Stomach (tissue), 9 donors: Measurements from ENCODE around the gene SLC4A7. TPM values are rescaled to one million over a fixed set of nuclear protein-coding genes. Genes with fewer than 3 reads are reported as not detected.
"Not testable (repeated sequence)": the region's sequence is repeated elsewhere in the genome, so short reads cannot be mapped to it uniquely, and the experiment has no call there.

ENCODE experiments used
- DNase-seq, 2 donors: peaks; one replicate each; pipeline versions ENCODE4 v3.0.0 to v3.0.0-alpha.2; 2013 to 2019
- H3K27ac ChIP-seq, 5 donors: fragments of 200-600 bp in 4 of 5; sonication (generic) in 4 of 5; one replicate each; pipeline ENCODE4 v1.5.1; 2013 to 2019; ENCODE audit warnings: mild to moderate bottlenecking in 1 of 5, moderate library complexity in 1 of 5
- H3K27me3 ChIP-seq, 3 donors: fragments of 200-600 bp; sonication (generic); one replicate each; pipeline ENCODE4 v1.5.1; 2017 to 2019; ENCODE audit warnings: mixed run types in 1 of 3
- H3K36me3 ChIP-seq, 4 donors: fragments of 200-600 bp; sonication (generic); 1 replicate in 3 of 4; 2 replicates in 1 of 4; pipeline ENCODE4 v1.5.1; 2016 to 2019
- H3K4me1 ChIP-seq, 4 donors: fragments of 200-600 bp; sonication (generic); one replicate each; pipeline ENCODE4 v1.5.1; 2016 to 2019
- H3K4me3 ChIP-seq, 4 donors: fragments of 200-600 bp; sonication (generic) in 3 of 4; one replicate each; pipeline ENCODE4 v1.5.1; 2016 to 2019; ENCODE audit warnings: mild to moderate bottlenecking in 1 of 4
- H3K9me3 ChIP-seq, 4 donors: fragments of 200-600 bp; sonication (generic); one replicate each; pipeline ENCODE4 v1.5.1; 2016 to 2019
- CTCF ChIP-seq, 7 experiments: fragments of 450-650 bp in 4 of 7; fragments of 200-600 bp in 3 of 7; sonication (generic) in 3 of 7; IDR thresholded peaks; one replicate each; pipeline ENCODE4 v1.5.1; 2016 to 2019; ENCODE audit warnings: antibody characterized with exemption in 7 of 7, control low read depth in 2 of 7, mild to moderate bottlenecking in 1 of 7
- EP300 ChIP-seq: sonication (generic); formaldehyde crosslinking; IDR thresholded peaks from one replicate; pipeline ENCODE4 v1.6.1; 2017; ENCODE audit warnings: antibody characterized with exemption
- POLR2A ChIP-seq, 4 donors: fragments of 450-650 bp; IDR thresholded peaks; one replicate each; pipeline ENCODE4 v1.6.1; 2016; ENCODE audit warnings: antibody characterized with exemption in 4 of 4, control low read depth in 2 of 4, mild to moderate bottlenecking in 1 of 4, moderate library complexity in 1 of 4
- POLR2AphosphoS5 ChIP-seq, 3 donors: sonication (generic); formaldehyde crosslinking; IDR thresholded peaks; one replicate each; pipeline ENCODE4 v1.6.1; 2016; ENCODE audit warnings: antibody characterized with exemption in 3 of 3
- WGBS, 5 donors: extraction: QIAGEN DNeasy Blood & Tissue Kit in 3 of 5; methylation state at CpG; one replicate each; pipeline versions ENCODE4 v1.1.5 to v1.1.7; 2013 to 2018; 5-methylcytosine and 5-hydroxymethylcytosine counted together
- intact Hi-C: fragments of 100-400 bp; cut with DNase I; formaldehyde crosslinking; loops from one replicate; pipeline ENCODE4 v1.15.1; 2023; ENCODE audit warnings: low total_unique reads
- polyA plus RNA-seq, 3 donors: library from polyadenylated mRNA; stranded (reverse); fragments of 200-250 nt; gene quantifications; one replicate each; pipeline ENCODE4 v1.2.3, GENCODE V29; 2013
- total RNA-seq, 5 donors: library from RNA; depleted of rRNA; stranded (reverse); fragments of >200 nt; gene quantifications; one replicate each; pipeline versions ENCODE4 v1.1.0 to v1.2.3, GENCODE V29; 2014 to 2016
- donor health status: healthy with polysubstance abuse.
- donor health status: Bipolar disorder and iron deficiency.
- donor health status: healthy.

Gene SLC4A7
- total and polyA plus RNA-seq, 8 donors, result 1.6 to 212 (median 27.7) TPM

GRCh38 chr3:27340534-27340933 lies 143.7 kb downstream of the SLC4A7 start:
- intact Hi-C loops, result no loop called here
- no peak for TF ChIP-seq POLR2AphosphoS5 (IDR thresholded peaks at IDR 0.05)
- TF ChIP-seq POLR2A (IDR thresholded peaks at IDR 0.05), result no peak
- TF ChIP-seq CTCF (IDR thresholded peaks at IDR 0.05), result no peak
- no peak for TF ChIP-seq EP300
- Histone ChIP-seq H3K27me3 (no peaks in the 10 kb centered on the region), H3K36me3 (no peaks in the 10 kb centered on the region), H3K4me3 (no peak overlapping the region), H3K27ac (no peak overlapping the region), H3K4me1 (no peaks in the 10 kb centered on the region), H3K9me3 (peaks cover 0 to 3% (median 0%) of the 10 kb centered on the region in 4 donors)
- no peak for DNase-seq
- whole genome bisulfite sequencing, 5 donors, result 53 to 90% (median 73%) methylated on average over 1 of the region's 1 CpG

GRCh38 chr3:27335571-27335970 lies 148.6 kb downstream of the SLC4A7 start:
- intact Hi-C loops, result no loop called here
- Histone ChIP-seq H3K4me1 (no peaks in the 10 kb centered on the region), H3K9me3 (peaks cover 0 to 3% (median 0%) of the 10 kb centered on the region in 4 donors), H3K36me3 (no peaks in the 10 kb centered on the region), H3K27me3 (no peaks in the 10 kb centered on the region), H3K27ac (no peak overlapping the region), H3K4me3 (no peak overlapping the region)
- WGBS, 5 donors, result 30 to 55% (median 42%) methylated on average over 1 of the region's 1 CpG
- no peak for DNase-seq
- TF ChIP-seq CTCF (IDR thresholded peaks at IDR 0.05) (no peak), POLR2AphosphoS5 (IDR thresholded peaks at IDR 0.05) (no peak), POLR2A (IDR thresholded peaks at IDR 0.05) (no peak), EP300 (no peak)

- no peaks in the 10 kb centered on the region for H3K36me3 ChIP-seq
- no peaks in the 10 kb centered on the region for H3K9me3 ChIP-seq
- TF ChIP-seq POLR2A (IDR thresholded peaks at IDR 0.05) (no peak), CTCF (IDR thresholded peaks at IDR 0.05) (no peak), POLR2AphosphoS5 (IDR thresholded peaks at IDR 0.05) (no peak)
- no peak for DNase-seq
- H3K4me3 ChIP-seq, result no peak overlapping the region
- H3K27ac ChIP-seq, result no peak overlapping the region
- no peaks in the 10 kb centered on the region for H3K27me3 ChIP-seq
- H3K4me1 ChIP-seq, result no peaks in the 10 kb centered on the region
- intact Hi-C loops, result no loop called here
Measured at GRCh38 chr3:27333843-27334242, 150.3 kb downstream of the SLC4A7 start.

GRCh38 chr3:27328982-27329762 lies 155.0 kb downstream of the SLC4A7 start:
- H3K4me3 ChIP-seq, H3K27me3 ChIP-seq, DNase-seq, H3K27ac ChIP-seq, H3K36me3 ChIP-seq, H3K9me3 ChIP-seq, intact Hi-C loops: not testable (repeated sequence)
- 93 to 97% (median 95%) methylated on average over 4 of the region's 4 CpGs for WGBS, 5 donors
- peaks cover 0 to 17% (median 14%) of the 10 kb centered on the region in 4 donors for H3K4me1 ChIP-seq
